ENCODE results near the gene FTSJ1.
"Not testable (repeated sequence)": the region's sequence is repeated elsewhere in the genome, so short reads cannot be mapped to it uniquely, and the experiment has no call there.

Gene FTSJ1

DNA sequence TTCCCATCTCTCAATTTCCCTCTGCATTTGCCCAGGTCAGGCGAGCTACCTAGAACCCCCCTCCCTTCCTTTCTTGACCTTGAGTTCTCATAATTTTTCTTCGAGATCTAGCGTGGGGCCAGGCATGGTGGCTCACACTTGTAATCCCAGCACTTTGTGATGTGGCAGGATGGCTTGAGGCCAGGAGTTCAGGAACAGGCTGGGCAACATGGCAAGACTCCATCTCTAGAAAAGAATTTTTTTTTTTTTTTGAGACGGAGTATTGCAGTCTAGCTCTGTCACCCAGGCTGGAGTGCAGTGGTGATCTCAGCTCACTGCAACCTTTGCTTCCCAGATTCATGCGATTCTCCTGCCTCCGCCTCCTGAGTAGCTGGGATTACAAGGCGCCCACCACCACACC lies 28.3 kb downstream of the FTSJ1 start:
- no peak for DNase-seq

DNA sequence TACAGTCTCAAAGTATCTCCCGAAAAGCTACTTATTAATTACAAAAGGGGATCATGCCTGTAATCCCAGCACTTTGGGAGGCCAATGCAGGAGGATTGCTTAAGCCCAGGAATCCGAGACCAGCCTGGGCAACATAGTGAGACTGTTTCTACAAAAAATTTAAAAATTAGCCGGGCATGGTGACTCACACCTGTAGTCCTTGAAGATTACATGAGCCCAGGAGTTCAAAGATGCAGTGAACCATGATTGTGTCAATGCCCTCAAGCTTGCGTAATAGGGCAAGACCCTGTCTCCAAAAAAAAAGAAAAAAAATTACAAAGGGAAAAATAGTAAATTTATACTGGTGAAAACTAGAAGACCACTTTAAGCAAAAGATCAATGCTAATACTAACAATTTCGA lies 29.5 kb downstream of the FTSJ1 start:
- DNase-seq, result no peak

DNA sequence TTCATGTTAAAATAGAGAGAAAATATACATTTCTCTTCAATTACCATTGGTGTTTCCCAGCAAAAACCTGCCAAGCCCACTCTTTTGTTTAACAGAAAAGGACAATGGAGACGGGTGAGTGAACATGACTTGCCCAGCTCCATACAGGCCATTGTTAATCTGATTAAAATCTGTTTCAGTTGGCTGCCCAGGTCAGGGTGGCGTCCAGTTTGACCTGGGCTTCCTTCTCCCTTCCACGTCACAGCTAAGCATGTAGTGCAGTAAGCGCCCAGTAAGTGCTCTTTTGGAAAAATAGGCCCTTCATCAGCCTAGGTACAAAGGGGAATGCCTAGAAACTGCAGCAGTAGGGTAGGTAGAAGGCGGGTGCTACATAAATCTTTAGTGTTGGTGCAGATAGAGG lies 31.2 kb downstream of the FTSJ1 start:
- DNase-seq, result no peak

DNA sequence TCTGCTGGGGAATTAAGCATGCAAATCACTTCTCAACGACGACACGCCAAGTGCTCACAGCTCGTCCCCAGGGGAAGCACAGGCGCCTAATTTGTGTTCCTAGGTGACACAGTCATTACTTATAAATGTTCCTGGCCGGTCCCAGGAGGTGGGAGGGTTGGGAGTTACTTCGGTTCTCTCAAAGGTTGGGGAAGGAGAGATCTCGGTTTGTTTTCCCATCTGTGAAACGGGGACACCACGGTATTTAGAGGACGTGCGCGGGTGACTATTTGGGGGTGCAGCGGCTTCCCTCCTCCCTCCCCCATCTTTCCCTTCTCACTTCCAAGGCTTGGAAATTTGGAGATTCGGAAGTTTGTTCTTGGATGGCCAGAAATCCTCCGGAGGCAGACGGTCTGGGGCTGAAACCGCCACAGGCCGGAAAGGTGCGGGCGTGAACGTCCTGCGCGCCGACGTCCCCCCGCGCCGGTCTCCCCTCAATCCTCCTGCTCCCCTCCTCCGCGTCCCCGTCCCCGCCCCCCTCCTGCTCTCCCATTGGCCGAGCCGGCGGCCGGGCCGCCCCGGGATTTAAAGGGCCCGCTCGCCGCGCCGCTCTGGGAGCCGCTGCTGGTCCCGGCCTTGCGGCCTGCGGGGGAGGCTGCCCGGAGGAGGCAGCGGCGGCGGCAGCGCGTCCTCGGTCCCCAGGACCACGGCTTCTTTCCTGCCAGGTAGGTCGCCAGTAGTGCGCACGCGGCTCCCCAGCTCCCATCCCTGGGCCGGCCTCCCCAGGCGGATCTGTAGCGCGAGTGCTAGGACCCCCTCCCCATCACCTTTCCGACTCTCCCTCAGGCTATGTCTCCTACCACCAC lies 32.6 kb downstream of the FTSJ1 start, which contains the start of gene PORCN:
PORCN (plus strand) TSS at position 593 of the 845 bp plus-strand sequence. CDS start 829 bp downstream, outside the sequence.
- DNase-seq, result peak; percentile 85

DNA sequence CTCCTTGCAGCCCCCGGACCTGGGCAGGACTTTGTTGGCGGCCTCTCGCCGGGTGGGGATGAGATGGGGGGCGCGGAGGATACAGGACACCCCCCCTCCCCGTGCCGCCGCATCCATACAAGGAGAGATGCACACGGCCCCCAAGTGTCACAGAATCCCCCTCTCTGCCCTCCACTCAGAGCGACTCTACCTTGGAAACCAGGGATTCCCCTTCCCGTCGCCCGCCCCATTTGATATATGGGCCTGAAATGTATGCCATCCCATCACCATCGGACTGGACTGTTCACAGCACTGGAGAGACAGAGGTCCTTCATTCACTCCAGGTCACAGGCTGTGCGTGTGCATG lies 33.2 kb downstream of the FTSJ1 start:
- no peak for DNase-seq

DNA sequence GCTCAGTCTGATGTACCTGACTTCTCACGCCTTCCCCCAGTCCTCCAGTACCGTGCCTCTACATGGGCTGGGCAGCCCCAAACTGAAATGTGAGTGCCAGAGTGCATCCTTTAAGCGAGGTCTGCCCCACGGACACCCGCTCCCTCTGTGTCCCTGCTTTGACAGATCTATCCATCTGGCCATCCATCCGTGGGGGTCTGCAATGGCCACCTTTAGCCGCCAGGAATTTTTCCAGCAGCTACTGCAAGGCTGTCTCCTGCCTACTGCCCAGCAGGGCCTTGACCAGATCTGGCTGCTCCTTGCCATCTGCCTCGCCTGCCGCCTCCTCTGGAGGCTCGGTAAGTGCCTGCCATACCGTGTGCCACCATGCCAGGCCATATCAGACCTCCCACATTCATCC lies 33.6 kb downstream of the FTSJ1 start:
- no peak for DNase-seq

DNA sequence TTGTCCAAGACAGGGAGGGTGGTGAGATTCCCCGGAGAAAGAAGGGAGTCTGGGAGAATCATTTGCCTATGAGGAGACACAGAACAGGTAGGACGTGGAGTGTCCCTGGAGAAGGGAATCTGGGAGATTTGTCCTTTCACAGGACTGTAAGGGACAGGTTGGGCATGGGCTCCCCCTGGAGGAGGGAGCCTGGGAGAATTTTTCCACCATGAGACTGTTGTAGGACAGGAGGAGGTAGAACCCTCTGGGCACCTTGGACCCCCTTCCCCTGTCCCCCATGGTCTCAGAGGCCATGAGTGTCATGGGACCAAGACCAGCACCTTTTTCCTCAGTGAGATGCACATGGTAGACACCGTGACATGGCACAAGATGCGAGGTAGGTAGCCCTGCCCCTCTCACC lies 35.6 kb downstream of the FTSJ1 start:
- no peak for DNase-seq

DNA sequence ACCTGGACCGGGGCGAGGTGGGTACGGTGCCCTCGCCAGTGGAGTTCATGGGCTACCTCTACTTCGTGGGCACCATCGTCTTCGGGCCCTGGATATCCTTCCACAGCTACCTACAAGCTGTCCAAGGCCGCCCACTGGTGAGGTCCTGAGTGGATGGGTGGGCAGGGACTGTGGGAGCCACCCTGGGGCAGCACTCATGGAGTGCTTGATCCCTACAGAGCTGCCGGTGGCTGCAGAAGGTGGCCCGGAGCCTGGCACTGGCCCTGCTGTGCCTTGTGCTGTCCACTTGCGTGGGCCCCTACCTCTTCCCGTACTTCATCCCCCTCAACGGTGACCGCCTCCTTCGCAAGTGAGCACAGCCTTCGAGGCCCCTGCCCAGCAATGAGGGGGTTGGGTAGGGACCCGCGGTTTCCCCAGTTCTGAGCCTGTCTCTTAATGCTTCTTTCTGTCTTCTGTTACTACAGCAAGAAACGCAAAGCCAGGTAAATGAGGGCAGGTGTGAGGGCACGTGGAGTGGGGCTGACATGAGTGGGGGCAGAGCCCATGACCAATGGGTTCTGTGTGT lies 36.5 kb downstream of the FTSJ1 start:
- no peak for DNase-seq

DNA sequence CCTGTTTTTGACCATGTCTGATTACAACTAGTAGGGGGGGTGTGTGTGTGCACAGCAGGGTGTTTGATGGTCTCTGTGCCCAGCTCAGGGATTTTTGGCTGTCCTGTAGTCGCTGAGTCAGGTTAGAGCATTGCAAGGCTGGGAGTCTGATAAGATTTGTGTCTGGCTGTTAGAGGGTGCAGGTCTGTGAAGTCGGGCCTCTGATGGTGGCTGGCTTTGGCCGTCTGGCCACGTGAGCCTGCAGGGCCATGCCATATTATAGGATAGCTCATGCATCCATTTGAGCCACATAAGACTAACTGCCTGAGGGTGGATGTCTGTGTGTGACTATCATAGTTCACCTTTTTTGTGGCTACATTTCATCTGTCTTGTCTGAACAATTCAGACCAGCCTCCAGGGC lies 37.7 kb downstream of the FTSJ1 start:
- no peak for DNase-seq

DNA sequence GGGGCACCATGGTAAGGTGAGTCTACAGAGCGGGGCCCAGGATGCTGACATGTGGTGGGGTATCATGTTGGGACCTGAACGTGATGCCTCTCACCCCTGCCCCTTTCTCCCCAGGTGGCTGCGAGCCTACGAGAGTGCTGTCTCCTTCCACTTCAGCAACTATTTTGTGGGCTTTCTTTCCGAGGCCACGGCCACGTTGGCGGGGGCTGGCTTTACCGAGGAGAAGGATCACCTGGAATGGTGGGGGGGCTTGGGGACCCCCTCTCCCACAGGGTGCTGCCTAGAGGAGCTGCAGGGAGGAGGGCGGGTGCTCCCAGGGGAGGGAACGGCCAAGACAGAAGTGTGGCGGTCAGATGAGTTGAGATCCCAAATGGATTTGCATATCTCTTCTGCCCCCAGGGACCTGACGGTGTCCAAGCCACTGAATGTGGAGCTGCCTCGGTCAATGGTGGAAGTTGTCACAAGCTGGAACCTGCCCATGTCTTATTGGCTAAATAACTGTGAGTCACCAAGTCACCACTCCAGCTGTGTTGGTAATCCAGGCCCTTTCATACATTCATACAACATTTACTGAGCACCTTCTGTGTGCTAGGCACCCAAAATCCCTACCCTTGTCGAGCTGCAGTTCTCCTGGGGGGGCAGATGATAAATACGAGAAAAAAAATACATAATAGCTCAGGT lies 38.3 kb downstream of the FTSJ1 start:
- no peak for DNase-seq

DNA sequence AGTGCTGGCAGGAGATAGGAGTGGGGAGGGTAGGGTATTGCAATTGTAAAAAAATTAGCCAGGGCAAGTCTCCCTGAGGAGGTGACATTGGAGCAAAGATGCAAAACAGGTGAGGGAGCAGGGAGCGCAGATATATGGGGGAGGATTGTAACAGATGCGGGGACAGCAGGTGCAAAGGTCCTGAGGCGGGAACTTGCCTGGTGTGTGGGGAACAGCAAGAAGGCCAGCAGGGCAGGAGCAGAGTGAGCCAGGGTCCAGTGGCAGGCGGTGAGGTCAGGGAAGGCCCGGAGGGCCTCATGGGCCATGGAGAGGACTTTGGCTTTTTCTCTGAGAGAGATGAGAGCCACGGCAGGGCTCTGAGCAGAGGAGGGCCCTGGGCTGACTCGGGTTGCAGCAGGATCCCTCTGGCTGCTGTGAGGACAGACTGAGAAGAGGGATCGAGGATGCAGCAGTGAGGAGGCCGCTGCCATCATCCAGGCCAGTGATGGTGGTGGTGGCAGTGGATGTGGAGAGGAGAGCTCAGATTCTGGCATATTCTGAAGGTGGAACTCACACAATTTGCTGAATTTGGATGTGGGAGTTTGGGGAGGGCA lies 39.0 kb downstream of the FTSJ1 start:
- no peak for DNase-seq

DNA sequence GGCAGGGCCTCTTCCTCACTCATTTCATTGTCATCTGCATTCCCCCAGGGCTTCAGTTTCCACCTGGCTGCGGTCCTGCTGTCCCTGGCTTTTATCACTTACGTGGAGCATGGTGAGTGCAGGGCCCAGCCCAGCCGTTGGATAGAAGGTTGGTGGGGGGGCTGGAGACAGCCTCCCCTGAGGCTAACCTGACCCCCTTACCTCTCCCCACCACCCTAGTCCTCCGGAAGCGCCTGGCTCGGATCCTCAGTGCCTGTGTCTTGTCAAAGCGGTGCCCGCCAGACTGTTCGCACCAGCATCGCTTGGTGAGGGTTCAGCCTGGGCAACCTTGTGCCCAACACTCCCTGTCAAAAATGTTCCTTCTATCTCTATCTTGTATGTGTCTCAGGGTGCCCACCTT lies 39.8 kb downstream of the FTSJ1 start:
- no peak for DNase-seq

DNA sequence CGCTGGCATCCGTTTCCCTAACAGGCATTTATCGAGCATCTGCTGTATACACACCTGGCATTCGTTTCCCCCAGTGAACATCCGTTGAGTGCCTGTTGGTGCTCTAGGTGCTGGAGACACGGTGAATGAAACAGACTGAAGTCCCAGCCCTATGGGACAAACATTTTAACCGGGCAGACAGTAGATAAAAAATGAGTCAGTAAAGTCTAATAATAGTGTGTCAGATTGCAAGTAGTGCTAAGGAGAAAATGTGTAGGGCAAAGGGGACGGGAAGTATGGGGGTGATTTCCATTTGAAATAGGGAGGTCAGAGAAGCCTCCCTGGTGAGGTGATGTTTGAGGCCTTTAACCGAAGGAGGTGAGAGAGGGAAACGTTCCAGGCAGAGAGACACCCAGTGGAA lies 40.3 kb downstream of the FTSJ1 start:
- no peak for DNase-seq

DNA sequence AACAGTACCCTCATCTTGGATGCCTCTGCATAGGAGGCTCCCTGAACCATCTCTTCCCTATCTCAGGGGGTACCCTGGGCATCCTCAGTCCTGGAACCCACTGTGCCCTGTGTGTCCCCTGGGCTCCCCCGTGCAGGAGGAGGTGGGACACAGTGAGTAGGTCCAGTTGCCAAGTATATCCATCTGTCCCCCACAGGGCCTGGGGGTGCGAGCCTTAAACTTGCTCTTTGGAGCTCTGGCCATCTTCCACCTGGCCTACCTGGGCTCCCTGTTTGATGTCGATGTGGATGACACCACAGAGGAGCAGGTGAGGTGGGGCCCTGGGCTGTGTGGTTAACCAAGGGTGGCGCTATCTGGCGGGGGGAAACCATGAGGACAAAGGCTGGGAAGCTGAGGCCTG lies 41.0 kb downstream of the FTSJ1 start:
- no peak for DNase-seq

DNA sequence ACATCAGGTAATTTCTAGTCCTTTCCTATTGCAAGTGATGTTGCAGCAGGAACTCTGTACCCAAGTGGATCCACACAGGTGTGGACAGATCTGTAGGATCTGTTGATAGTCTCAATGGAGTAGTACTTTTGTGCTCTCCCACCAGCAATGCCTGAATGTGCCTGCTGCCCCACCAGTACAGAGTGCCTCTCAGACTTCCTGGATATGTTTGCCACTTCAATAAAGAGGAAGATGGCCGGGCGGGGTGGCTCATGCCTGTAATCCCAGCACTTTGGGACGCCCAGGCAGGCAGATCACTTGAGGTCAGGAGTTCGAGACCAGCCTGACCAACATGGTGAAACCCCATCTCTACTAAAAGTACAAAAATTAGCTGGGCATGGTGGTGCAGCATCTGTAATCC lies 43.5 kb downstream of the FTSJ1 start:
- not testable (repeated sequence) for DNase-seq

DNA sequence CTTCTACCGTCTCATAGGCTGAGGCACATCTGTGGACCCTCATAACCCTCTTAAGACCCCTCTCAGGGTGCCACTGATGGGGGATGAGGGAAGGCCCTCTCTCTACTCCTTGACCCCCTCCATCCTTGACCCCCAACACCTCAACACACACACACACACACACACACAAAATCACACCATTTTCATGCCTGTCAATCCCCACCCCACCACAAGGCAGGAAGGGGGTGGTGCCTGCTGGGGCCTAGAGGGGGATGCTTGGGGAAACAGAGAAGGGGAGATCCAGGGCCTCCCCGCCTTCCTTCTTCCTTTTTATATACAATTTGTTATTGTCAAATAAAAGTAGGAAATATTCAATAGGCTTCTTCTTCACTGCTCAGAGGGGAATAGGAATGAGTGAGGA lies 44.5 kb downstream of the FTSJ1 start:
- DNase-seq, result no peak

DNA sequence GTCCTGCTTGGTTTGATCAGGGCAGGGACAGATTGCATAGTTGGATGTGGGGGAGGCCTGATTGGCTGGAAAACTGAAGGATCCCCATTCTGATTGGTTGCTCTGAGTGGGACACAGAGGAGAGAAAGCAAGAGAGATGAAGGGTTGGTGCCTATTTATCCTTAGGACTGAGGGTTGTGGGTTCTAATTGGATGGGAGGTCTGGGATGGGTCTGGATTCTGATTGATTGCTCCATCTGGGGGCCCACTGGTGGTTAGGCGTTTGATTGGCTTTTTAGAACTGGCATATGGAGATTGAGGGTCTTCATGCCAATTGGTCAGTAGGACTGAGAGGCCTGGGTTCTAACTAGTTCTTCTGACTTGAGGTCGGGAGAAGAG lies 45.0 kb downstream of the FTSJ1 start:
- DNase-seq, result no peak

DNA sequence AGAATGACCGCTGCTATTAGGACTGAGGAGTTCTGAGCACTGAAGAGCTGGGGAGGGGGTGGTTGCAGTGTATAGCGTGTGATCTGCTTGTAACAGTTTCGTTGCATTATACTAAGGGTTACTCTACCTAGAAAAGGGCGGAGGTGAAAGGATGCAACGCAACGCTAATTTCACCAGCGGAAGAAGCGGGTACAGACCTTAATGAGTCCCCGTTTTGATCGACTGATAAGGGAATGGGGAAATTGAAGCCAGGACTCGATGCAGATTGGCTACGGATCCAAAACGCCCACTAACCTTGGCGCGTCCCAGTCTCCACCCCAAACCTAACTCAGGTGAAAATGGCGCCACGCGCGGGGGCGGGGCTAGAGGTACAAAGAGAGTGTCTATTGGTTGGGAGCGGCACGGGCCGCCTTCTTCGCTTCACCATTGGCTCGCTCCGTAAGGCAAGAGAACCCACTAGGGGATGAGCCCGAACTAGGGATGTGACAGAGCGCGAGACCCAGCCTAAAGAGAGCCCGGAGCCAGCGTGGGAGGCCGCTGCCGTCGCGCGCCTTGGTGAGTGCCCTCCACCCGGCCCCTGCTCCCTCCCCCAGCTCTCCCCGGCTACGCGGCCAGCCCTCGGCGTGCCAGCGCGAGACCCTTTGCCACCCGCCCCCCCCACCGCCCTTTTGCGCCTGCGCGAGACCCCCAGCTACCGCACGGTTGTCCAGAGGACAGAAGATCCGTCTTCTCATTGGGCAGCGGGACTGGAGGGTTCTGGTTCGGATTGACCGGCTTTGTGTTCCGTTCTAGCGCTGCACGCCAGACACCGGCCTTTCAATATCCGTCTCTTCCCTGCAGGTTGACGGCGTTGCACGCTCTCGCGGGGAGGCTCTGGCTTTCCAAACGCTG lies 45.6 kb downstream of the FTSJ1 start, which contains the start of gene EBP:
EBP (plus strand) TSS at position 456 of the 891 bp plus-strand sequence. CDS start 1,964 bp downstream, outside the sequence.
- peak; percentile 78 for DNase-seq

DNA sequence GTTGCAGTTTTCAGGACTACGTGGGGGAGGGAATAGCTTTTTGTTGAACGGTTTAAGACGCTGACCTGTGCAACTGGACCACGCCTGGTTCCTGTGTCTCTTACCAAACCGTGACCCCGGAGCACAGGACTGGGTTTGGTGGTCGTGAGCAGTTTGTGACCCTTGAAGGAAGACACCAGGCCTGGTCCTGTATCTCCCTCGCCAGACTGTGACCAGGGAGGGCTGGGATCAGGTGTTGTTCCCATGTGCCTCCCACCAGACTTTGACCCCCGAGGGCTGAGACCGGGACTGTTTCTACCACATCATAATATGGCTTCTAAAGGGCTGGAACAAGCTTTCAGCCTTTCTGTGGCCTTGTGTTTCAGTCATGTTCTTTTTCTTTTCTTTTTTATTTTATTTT lies 46.3 kb downstream of the FTSJ1 start:
- no peak for DNase-seq

DNA sequence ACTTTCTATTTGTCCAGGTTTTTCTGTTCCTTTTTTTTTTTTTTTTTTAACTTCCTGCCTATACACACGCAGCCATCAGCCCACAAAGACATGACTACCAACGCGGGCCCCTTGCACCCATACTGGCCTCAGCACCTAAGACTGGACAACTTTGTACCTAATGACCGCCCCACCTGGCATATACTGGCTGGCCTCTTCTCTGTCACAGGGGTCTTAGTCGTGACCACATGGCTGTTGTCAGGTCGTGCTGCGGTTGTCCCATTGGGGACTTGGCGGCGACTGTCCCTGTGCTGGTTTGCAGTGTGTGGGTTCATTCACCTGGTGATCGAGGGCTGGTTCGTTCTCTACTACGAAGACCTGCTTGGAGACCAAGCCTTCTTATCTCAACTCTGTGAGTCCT lies 47.7 kb downstream of the FTSJ1 start:
- DNase-seq, result no peak

DNA sequence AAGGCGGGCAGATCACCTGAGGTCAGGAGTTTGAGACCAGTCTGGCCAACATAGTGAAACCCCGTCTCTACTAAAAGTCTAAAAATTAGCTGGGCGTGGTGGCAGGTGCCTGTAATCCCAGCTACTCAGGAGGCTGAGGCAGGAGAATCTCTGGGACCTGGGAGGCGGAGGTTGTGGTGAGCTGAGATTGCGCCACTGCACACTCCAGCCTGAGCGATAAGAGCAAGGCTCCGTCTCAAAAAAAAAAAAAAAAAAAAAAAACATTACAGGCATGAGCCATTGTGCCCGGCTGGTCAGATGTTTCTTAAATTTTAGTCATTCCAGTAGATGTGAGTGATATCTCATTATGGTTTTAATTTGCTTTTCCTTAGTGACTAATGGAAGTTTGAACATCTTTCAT lies 49.9 kb downstream of the FTSJ1 start:
- not testable (repeated sequence) for DNase-seq

DNA sequence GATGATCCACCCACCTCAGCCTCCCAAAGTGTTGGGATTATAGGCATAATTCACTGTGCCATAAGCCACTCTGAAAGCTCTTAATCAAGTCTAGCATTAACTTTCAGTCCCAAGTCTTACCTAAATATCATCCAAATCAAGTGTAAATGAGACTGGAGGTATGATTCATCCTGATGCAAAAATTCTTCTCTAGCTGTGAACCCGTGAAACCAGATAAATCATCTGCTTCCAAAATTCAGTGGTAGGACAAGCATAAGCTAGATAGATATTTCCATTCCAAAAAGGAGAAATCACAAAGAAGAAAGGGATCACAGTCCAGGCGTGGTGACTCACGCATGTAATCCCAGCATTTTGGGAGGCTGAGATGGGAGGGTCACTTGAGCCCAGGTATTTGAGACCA lies 54.7 kb downstream of the FTSJ1 start:
- no peak for DNase-seq

All from midbrain (tissue), 1 donor.